ENCODE results near the gene UHRF1. TPM values are rescaled to one million over a fixed set of nuclear protein-coding genes. Genes with fewer than 3 reads are reported as not detected.

Gene UHRF1
- total and polyA plus RNA-seq, 2 experiments from 2014 or later, result 26.9 to 29.4 TPM

DNA sequence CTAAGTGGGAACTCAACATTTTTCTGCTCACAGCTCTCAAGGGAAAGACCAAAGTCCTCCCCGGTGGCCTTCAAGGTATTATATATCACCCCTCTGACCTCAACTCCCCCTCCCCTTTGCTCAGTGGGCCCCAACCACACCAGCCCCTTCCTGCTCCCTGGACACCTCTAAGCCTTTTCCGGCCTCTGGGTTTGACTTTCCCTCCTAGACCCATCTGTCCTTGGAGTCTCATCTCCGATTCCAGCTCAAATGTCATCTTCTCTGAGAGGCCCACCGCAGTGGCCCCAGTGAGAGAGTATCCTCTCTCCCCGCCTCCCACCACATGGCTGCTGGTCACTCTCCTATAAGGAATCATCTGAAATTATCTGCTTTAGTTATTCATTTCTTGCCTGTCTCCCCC lies 941 bp upstream of the UHRF1 start:
- no peaks in the 10 kb centered on the region for H3K27me3 ChIP-seq (replicated peaks; ENCODE audit: insufficient read depth)
- in situ Hi-C loops (cut with MboI), result no loop called here
- WGBS, 2 experiments (ENCODE audit: low coverage in 1 of 2, low lambda C conversion rate in 2 of 2, missing lambda C conversion rate in 2 of 2), result 94 to 97% methylated on average over 5 of the region's 5 CpGs
- peaks cover 22% of the 10 kb centered on the region for H3K4me1 ChIP-seq (ENCODE audit: insufficient read depth)
- H3K27ac ChIP-seq, result no peak overlapping the region
- no peaks in the 10 kb centered on the region for H4K20me1 ChIP-seq (ENCODE audit: insufficient read depth)
- no peak overlapping the region for H2AFZ ChIP-seq
- no peaks in the 10 kb centered on the region for H3K9me2 ChIP-seq (ENCODE audit: insufficient read depth)
- no peaks in the 10 kb centered on the region for H3K36me3 ChIP-seq (ENCODE audit: low read depth)
- H3K9ac ChIP-seq, result no peak overlapping the region
- peaks cover 25% of the 10 kb centered on the region for H3F3A ChIP-seq (ENCODE audit: insufficient read depth)
- no peak overlapping the region for H3K4me2 ChIP-seq (ENCODE audit: unreplicated experiment)
- TF ChIP-seq EZH2phosphoT487 (IDR thresholded peaks at IDR 0.05; ENCODE audit: insufficient read depth, low read depth), result no peak
- no peak for TF ChIP-seq EZH2 (IDR thresholded peaks at IDR 0.05; ENCODE audit: insufficient read depth, poor library complexity, severe bottlenecking)
- H3K4me3 ChIP-seq, result no peak overlapping the region
- H3K79me2 ChIP-seq (ENCODE audit: insufficient read depth), result peaks cover 9% of the 10 kb centered on the region
- H3K9me3 ChIP-seq (ENCODE audit: low read depth), result no peaks in the 10 kb centered on the region
- DNase-seq, result no peak

- H3K9me3 ChIP-seq (ENCODE audit: low read depth), result no peaks in the 10 kb centered on the region
- 92% methylated on average over 15 of the region's 15 CpGs for WGBS, 2 experiments (ENCODE audit: low coverage in 1 of 2, low lambda C conversion rate in 2 of 2, missing lambda C conversion rate in 2 of 2)
- H3K27me3 ChIP-seq (replicated peaks; ENCODE audit: insufficient read depth), result no peaks in the 10 kb centered on the region
- no peak overlapping the region for H3K4me2 ChIP-seq (ENCODE audit: unreplicated experiment)
- no peaks in the 10 kb centered on the region for H4K20me1 ChIP-seq (ENCODE audit: insufficient read depth)
- no peaks in the 10 kb centered on the region for H3K9me2 ChIP-seq (ENCODE audit: insufficient read depth)
- no peak for DNase-seq
- H2AFZ ChIP-seq, result peak overlapping the region; percentile 80; the same call in 1 of the 2 replicates
- no peaks in the 10 kb centered on the region for H3K36me3 ChIP-seq (ENCODE audit: low read depth)
- H3K9ac ChIP-seq, result peak overlapping the region; percentile 80; the same call in 1 of the 2 replicates
- H3K4me3 ChIP-seq, result no peak overlapping the region
- H3F3A ChIP-seq (ENCODE audit: insufficient read depth), result peaks cover 28% of the 10 kb centered on the region
- no peak overlapping the region for H3K27ac ChIP-seq
- peaks cover 23% of the 10 kb centered on the region for H3K4me1 ChIP-seq (ENCODE audit: insufficient read depth)
- TF ChIP-seq EZH2 (IDR thresholded peaks at IDR 0.05; ENCODE audit: insufficient read depth, poor library complexity, severe bottlenecking) (no peak), EZH2phosphoT487 (IDR thresholded peaks at IDR 0.05; ENCODE audit: insufficient read depth, low read depth) (no peak)
- peaks cover 13% of the 10 kb centered on the region for H3K79me2 ChIP-seq (ENCODE audit: insufficient read depth)
- in situ Hi-C loops (cut with MboI), result no loop called here
These were observed 533 bp upstream of the UHRF1 start for GRCh38 chr19:4908781-4909155.

DNA sequence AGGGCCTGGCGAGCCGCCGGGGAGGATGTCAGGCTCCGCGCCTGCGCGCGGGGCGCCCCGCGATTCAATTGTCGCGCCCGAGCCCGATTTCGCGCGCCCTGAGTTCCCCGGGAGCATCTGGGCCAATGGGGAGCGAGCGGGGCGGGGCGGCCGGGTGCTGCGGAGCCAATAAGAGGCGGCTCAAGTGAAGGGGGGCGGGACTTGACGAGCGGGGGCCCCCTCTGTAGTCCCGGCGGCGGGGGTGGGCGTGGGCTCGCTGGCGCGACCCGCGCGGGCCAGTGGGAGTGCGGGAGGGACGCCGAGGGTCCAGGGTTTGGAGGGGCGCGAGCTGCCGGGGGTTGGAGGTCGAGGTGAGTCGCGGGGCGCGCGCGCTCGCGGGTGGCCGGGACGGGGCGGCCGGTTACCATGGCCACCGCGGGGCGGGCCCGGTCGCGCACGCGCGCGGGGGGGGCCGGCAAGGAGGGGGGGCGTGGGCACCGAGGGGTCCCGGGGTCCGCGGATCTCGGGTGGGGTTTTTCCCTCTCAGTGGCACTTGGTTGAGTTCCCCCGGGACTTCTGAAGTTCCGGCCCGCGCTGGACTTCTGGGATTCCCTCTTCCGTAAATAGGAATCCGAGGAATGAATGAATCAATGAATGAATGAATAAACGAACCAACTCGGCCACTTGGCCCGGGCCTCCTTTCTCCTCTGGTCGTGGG lies 744 bp downstream of the UHRF1 start:
- H3K4me1 ChIP-seq (ENCODE audit: insufficient read depth), result peaks cover 36% of the 10 kb centered on the region
- H3K4me3 ChIP-seq, result peak overlapping the region; percentile 86
- peak overlapping the region; percentile 80 for H3K9ac ChIP-seq
- H3K27me3 ChIP-seq (replicated peaks; ENCODE audit: insufficient read depth), result no peaks in the 10 kb centered on the region
- peak overlapping the region; percentile 87 for H3K27ac ChIP-seq
- TF ChIP-seq EZH2 (IDR thresholded peaks at IDR 0.05; ENCODE audit: insufficient read depth, poor library complexity, severe bottlenecking), result no peak
- no peak for TF ChIP-seq EZH2phosphoT487 (IDR thresholded peaks at IDR 0.05; ENCODE audit: insufficient read depth, low read depth)
- peak overlapping the region; percentile 90 for H3K4me2 ChIP-seq (ENCODE audit: unreplicated experiment)
- H3K9me3 ChIP-seq (ENCODE audit: low read depth), result no peaks in the 10 kb centered on the region
- H2AFZ ChIP-seq, result peak overlapping the region; percentile 80
- 0 to 1% methylated on average over 7 to 73 of the region's 85 CpGs for WGBS, 2 experiments (ENCODE audit: low coverage in 1 of 2, low lambda C conversion rate in 2 of 2, missing lambda C conversion rate in 2 of 2)
- no peaks in the 10 kb centered on the region for H3K9me2 ChIP-seq (ENCODE audit: insufficient read depth)
- in situ Hi-C loops (cut with MboI), result no loop called here
- no peaks in the 10 kb centered on the region for H4K20me1 ChIP-seq (ENCODE audit: insufficient read depth)
- no peaks in the 10 kb centered on the region for H3K36me3 ChIP-seq (ENCODE audit: low read depth)
- peaks cover 26% of the 10 kb centered on the region for H3K79me2 ChIP-seq (ENCODE audit: insufficient read depth)
- DNase-seq, result peak; percentile 97
- H3F3A ChIP-seq (ENCODE audit: insufficient read depth), result peaks cover 38% of the 10 kb centered on the region

DNA sequence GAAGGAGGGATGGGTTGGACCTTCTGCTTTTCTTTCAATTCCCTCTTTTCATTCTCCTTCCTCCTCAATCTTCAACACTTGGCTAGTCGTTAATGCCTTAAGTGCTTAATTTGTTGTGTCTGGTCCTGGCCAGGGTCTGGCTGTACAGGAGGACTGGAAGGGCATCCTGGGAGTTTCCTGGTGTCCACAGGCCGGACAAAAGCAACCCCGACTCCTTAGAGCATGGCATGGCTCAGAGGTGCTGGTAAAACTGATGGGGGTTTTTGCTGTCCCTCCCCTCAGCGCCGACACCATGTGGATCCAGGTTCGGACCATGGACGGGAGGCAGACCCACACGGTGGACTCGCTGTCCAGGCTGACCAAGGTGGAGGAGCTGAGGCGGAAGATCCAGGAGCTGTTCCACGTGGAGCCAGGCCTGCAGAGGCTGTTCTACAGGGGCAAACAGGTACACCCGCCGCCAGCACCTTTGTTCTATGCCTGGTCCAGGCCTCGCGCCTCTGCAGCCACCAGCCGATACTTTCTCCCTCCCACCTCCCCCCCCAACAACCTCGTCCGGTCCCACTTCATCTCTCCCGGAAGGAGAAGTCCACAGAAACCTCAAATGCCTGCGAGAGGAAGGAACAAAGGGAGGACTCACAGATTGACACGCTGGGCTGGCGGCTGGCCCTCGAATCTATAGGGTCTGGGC lies 1.4 kb downstream of the UHRF1 start:
- peaks cover 33% of the 10 kb centered on the region for H3K79me2 ChIP-seq (ENCODE audit: insufficient read depth)
- peaks cover 43% of the 10 kb centered on the region for H3K4me1 ChIP-seq (ENCODE audit: insufficient read depth)
- TF ChIP-seq EZH2 (IDR thresholded peaks at IDR 0.05; ENCODE audit: insufficient read depth, poor library complexity, severe bottlenecking) (no peak), EZH2phosphoT487 (IDR thresholded peaks at IDR 0.05; ENCODE audit: insufficient read depth, low read depth) (no peak)
- H3F3A ChIP-seq (ENCODE audit: insufficient read depth), result peaks cover 45% of the 10 kb centered on the region
- peak overlapping the region; percentile 87 for H3K27ac ChIP-seq
- H3K9ac ChIP-seq, result peak overlapping the region; percentile 80
- 29% methylated on average over 18 to 23 of the region's 23 CpGs for WGBS, 2 experiments (ENCODE audit: low coverage in 1 of 2, low lambda C conversion rate in 2 of 2, missing lambda C conversion rate in 2 of 2)
- H3K27me3 ChIP-seq (replicated peaks; ENCODE audit: insufficient read depth), result no peaks in the 10 kb centered on the region
- H2AFZ ChIP-seq, result peak overlapping the region; percentile 80
- H3K36me3 ChIP-seq (ENCODE audit: low read depth), result no peaks in the 10 kb centered on the region
- peak overlapping the region; percentile 90 for H3K4me2 ChIP-seq (ENCODE audit: unreplicated experiment)
- no peaks in the 10 kb centered on the region for H3K9me3 ChIP-seq (ENCODE audit: low read depth)
- H3K9me2 ChIP-seq (ENCODE audit: insufficient read depth), result no peaks in the 10 kb centered on the region
- H4K20me1 ChIP-seq (ENCODE audit: insufficient read depth), result no peaks in the 10 kb centered on the region
- in situ Hi-C loops (cut with MboI), result no loop called here
- H3K4me3 ChIP-seq, result peak overlapping the region; percentile 86
- peak; percentile 68 for DNase-seq

Measured in GM23248 (cell line).